ENCODE data around the gene EFNA5. TPM values are rescaled to one million over a fixed set of nuclear protein-coding genes. Genes with fewer than 3 reads are reported as not detected.

The EFNA5 gene
- polyA plus RNA-seq, 1 donor (not counting 4 experiments of a cell fraction or from before 2014, with no cell fraction given): 4.8 TPM

- Histone ChIP-seq H4K20me1 (ENCODE audit: control insufficient read depth, extremely low read depth, insufficient read depth, low read length) (no peaks in the 10 kb centered on the region), H3K27me3 (ENCODE audit: control insufficient read depth, extremely low read depth, insufficient read depth, low read length) (no peaks in the 10 kb centered on the region), H3K4me1 (ENCODE audit: control insufficient read depth, extremely low read depth, insufficient read depth, low read length) (peaks cover 13% of the 10 kb centered on the region), H3K79me2 (ENCODE audit: control insufficient read depth, insufficient read depth, low read length) (peaks cover 29% of the 10 kb centered on the region), H2AFZ (ENCODE audit: control insufficient read depth, low read length) (no peak overlapping the region), H3K9me1 (ENCODE audit: control insufficient read depth, extremely low read depth, insufficient read depth, low read length) (no peaks in the 10 kb centered on the region), H3K4me3 (ENCODE audit: control insufficient read depth in 2 of 3, extremely low read depth in 1 of 3, insufficient read depth in 2 of 3, low read depth in 1 of 3, low read length in 3 of 3) (no peak overlapping the region), H3K9ac (ENCODE audit: control insufficient read depth, extremely low read depth, insufficient read depth, low read length) (no peak overlapping the region), H3K4me2 (ENCODE audit: control insufficient read depth, extremely low read depth, insufficient read depth, low read depth, low read length) (no peak overlapping the region), H3K36me3 (ENCODE audit: control insufficient read depth in 2 of 2, extremely low read depth in 1 of 2, insufficient read depth in 2 of 2, low read length in 2 of 2) (no peaks in the 10 kb centered on the region), H3K9me3 (ENCODE audit: control insufficient read depth, low read depth, low read length) (no peaks in the 10 kb centered on the region), H3K27ac (ENCODE audit: control insufficient read depth, insufficient read depth, low read length) (no peak overlapping the region)
- dilution Hi-C loops (cut with MboI; ENCODE audit: extremely low pct_ligation_motif_present, low sequenced_read_pairs): no loop called here
- no peak for TF ChIP-seq CTCF (optimal IDR thresholded peaks at IDR 0.05 in 1 of 3, IDR thresholded peaks at IDR 0.05 in 1 of 3, conservative IDR thresholded peaks at IDR 0.05 in 1 of 3; ENCODE audit: extremely low read depth in 1 of 3, insufficient read depth in 2 of 3, low read length in 3 of 3)
- TF ChIP-seq EZH2 (IDR thresholded peaks at IDR 0.05; ENCODE audit: low read length): no peak
- FAIRE-seq: no peak
- no peak for DNase-seq (ENCODE audit: low read depth, low spot score)
These were observed 67.8 kb downstream of the EFNA5 start for GRCh38 chr5:107602896-107603295.

GRCh38 chr5:107601076-107601475 is 69.7 kb downstream of the EFNA5 start:
- Histone ChIP-seq H3K4me2 (ENCODE audit: control insufficient read depth, extremely low read depth, insufficient read depth, low read depth, low read length) (no peak overlapping the region), H3K79me2 (ENCODE audit: control insufficient read depth, insufficient read depth, low read length) (peaks cover 26% of the 10 kb centered on the region), H3K27ac (ENCODE audit: control insufficient read depth, insufficient read depth, low read length) (no peak overlapping the region), H4K20me1 (ENCODE audit: control insufficient read depth, extremely low read depth, insufficient read depth, low read length) (no peaks in the 10 kb centered on the region), H3K4me1 (ENCODE audit: control insufficient read depth, extremely low read depth, insufficient read depth, low read length) (peaks cover 13% of the 10 kb centered on the region), H3K9ac (ENCODE audit: control insufficient read depth, extremely low read depth, insufficient read depth, low read length) (no peak overlapping the region), H2AFZ (ENCODE audit: control insufficient read depth, low read length) (no peak overlapping the region), H3K4me3 (ENCODE audit: control insufficient read depth in 2 of 3, extremely low read depth in 1 of 3, insufficient read depth in 2 of 3, low read depth in 1 of 3, low read length in 3 of 3) (no peak overlapping the region), H3K9me3 (ENCODE audit: control insufficient read depth, low read depth, low read length) (no peaks in the 10 kb centered on the region), H3K9me1 (ENCODE audit: control insufficient read depth, extremely low read depth, insufficient read depth, low read length) (no peaks in the 10 kb centered on the region), H3K36me3 (ENCODE audit: control insufficient read depth in 2 of 2, extremely low read depth in 1 of 2, insufficient read depth in 2 of 2, low read length in 2 of 2) (no peaks in the 10 kb centered on the region), H3K27me3 (ENCODE audit: control insufficient read depth, extremely low read depth, insufficient read depth, low read length) (no peaks in the 10 kb centered on the region)
- DNase-seq (ENCODE audit: low read depth, low spot score) (no peak), FAIRE-seq (no peak)
- TF ChIP-seq EZH2 (IDR thresholded peaks at IDR 0.05; ENCODE audit: low read length) (no peak), CTCF (optimal IDR thresholded peaks at IDR 0.05 in 1 of 3, IDR thresholded peaks at IDR 0.05 in 1 of 3, conservative IDR thresholded peaks at IDR 0.05 in 1 of 3; ENCODE audit: extremely low read depth in 1 of 3, insufficient read depth in 2 of 3, low read length in 3 of 3) (no peak)
- dilution Hi-C loops (cut with MboI; ENCODE audit: extremely low pct_ligation_motif_present, low sequenced_read_pairs): no loop called here

All from keratinocyte (primary cell).